GM18951 (cell line): Measurements from ENCODE around the gene PSMA3.
A peak's percentile ranks its signal among the peaks of the same experiment; 100 is the strongest.
"Not testable (repeated sequence)": the region's sequence is repeated elsewhere in the genome, so short reads cannot be mapped to it uniquely, and the experiment has no call there.

Experiments used
- POLR2A ChIP-seq: IDR thresholded peaks from 4 replicates; pipeline ENCODE4 v1.6.1; 2011; ENCODE audit warnings: mild to moderate bottlenecking; ENCODE audit not compliant: insufficient read length, insufficient read depth; ENCODE audit errors: extremely low read depth
- in situ Hi-C: fragments of 300-500 bp; cut with MboI; formaldehyde crosslinking; loops from one replicate; pipeline ENCODE4 v1.12.0; 2022; ENCODE audit warnings: low sequenced_read_pairs, mixed read lengths, inconsistent platforms; ENCODE audit not compliant: unreplicated experiment

Gene PSMA3

GRCh38 chr14:58239244-58240195 is 5.1 kb upstream of the PSMA3 start:
- in situ Hi-C loops = no loop called here
- TF ChIP-seq POLR2A = no peak

- in situ Hi-C loops = no loop called here
- TF ChIP-seq POLR2A = no peak
Observed at GRCh38 chr14:58243790-58244555, 670 bp upstream of the PSMA3 start.

GRCh38 chr14:58245562-58245961 is 919 bp downstream of the PSMA3 start:
- in situ Hi-C loops = no loop called here
- no peak for TF ChIP-seq POLR2A

- TF ChIP-seq POLR2A = no peak
- in situ Hi-C loops = no loop called here
Observed at GRCh38 chr14:58249611-58250010, 5.0 kb downstream of the PSMA3 start.

- in situ Hi-C loops = no loop called here
- no peak for TF ChIP-seq POLR2A
Observed at GRCh38 chr14:58258156-58258555, 13.5 kb downstream of the PSMA3 start.

GRCh38 chr14:58262005-58262404 is 17.4 kb downstream of the PSMA3 start:
- in situ Hi-C loops = not testable (repeated sequence)

- in situ Hi-C loops = no loop called here
- TF ChIP-seq POLR2A = no peak
Observed at GRCh38 chr14:58265401-58265800, 20.8 kb downstream of the PSMA3 start.

- TF ChIP-seq POLR2A = no peak
- in situ Hi-C loops = no loop called here
Observed at GRCh38 chr14:58270628-58271027, 26.0 kb downstream of the PSMA3 start.

GRCh38 chr14:58272588-58273372 is 28.1 kb downstream of the PSMA3 start:
- in situ Hi-C loops = no loop called here
- TF ChIP-seq POLR2A = peak; percentile 10

GRCh38 chr14:58274881-58275280 is 30.2 kb downstream of the PSMA3 start:
- TF ChIP-seq POLR2A = no peak
- in situ Hi-C loops = no loop called here

- TF ChIP-seq POLR2A = no peak
- in situ Hi-C loops = no loop called here
Observed at GRCh38 chr14:58275527-58276190, 31.0 kb downstream of the PSMA3 start.

GRCh38 chr14:58276208-58276607 is 31.6 kb downstream of the PSMA3 start:
- in situ Hi-C loops = no loop called here
- no peak for TF ChIP-seq POLR2A

GRCh38 chr14:58278177-58278576 is 33.5 kb downstream of the PSMA3 start:
- in situ Hi-C loops = no loop called here
- no peak for TF ChIP-seq POLR2A
